DOHH2 (cell line): ENCODE results near the gene HTR7.

Source experiments
- EZH2phosphoT487 ChIP-seq: fragments of 200-600 bp; sonication (generic); IDR thresholded peaks from 2 replicates; pipeline ENCODE4 v1.6.1; 2017; ENCODE audit warnings: borderline replicate concordance, mild to moderate bottlenecking, antibody characterized with exemption, low read length, moderate library complexity, mixed read lengths
- TF ChIP-seq, protein P1 (sequence below): fragments of 200-600 bp; sonication (generic); IDR thresholded peaks from one replicate; pipeline ENCODE4 v1.5.1; 2014; ENCODE audit warnings: antibody characterized with exemption, mild to moderate bottlenecking, low read depth, low read length; ENCODE audit not compliant: poor library complexity, severe bottlenecking

DNA sequence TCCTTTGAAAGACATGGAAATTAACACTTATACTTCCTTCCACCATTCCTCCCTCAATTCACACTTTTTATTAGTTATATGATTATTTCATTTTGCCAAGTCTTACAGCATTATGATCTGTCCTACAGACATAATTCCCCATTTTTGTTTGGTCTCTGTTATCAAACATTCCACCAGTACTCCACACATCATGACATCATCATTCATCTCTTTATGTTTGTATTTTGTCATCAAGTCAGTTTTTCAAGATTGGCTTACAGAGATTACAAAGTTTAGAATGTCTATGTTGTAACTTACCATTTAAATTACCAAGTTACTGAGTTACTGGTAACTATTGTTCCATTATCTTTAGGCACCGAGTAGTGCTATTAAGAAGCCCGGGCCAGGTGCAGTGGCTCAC, 150.2 kb downstream of the HTR7 start:
- TF ChIP-seq, protein P1, sequence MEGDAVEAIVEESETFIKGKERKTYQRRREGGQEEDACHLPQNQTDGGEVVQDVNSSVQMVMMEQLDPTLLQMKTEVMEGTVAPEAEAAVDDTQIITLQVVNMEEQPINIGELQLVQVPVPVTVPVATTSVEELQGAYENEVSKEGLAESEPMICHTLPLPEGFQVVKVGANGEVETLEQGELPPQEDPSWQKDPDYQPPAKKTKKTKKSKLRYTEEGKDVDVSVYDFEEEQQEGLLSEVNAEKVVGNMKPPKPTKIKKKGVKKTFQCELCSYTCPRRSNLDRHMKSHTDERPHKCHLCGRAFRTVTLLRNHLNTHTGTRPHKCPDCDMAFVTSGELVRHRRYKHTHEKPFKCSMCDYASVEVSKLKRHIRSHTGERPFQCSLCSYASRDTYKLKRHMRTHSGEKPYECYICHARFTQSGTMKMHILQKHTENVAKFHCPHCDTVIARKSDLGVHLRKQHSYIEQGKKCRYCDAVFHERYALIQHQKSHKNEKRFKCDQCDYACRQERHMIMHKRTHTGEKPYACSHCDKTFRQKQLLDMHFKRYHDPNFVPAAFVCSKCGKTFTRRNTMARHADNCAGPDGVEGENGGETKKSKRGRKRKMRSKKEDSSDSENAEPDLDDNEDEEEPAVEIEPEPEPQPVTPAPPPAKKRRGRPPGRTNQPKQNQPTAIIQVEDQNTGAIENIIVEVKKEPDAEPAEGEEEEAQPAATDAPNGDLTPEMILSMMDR: no peak
- TF ChIP-seq EZH2phosphoT487: no peak
